GM12891 (cell line): Measurements from ENCODE around the gene SIRPA.

Experiments
- POLR2A ChIP-seq: IDR thresholded peaks from 2 replicates; pipeline ENCODE4 v1.6.1; 2011; ENCODE audit warnings: low read depth, low read length, control low read depth
- POLR2AphosphoS5 ChIP-seq: IDR thresholded peaks from 2 replicates; pipeline ENCODE4 v1.6.1; 2011; ENCODE audit warnings: low read depth, low read length, control low read depth
- SPI1 ChIP-seq: IDR thresholded peaks from 2 replicates; pipeline ENCODE4 v1.6.1; 2011; ENCODE audit warnings: low read depth, low read length, control low read depth

DNA sequence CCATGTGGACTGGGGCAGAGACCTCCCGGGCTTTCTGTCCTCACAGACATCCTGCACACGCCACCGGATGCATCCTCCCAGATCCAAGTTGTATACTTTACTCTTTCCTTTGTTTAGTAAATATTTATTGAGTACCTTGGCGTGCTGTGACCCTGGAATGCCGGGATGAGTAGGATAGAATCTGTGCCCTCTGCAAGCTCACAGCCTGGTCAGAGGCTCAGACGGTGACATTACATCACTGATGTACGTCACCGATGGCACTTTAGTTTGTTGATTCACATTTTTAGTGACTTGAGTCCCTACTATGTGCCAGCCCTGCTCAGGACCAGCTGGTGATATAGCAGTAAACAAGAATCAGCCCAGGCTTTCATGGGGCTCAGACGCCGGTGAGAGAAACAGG, 32.9 kb downstream of the SIRPA start:
- TF ChIP-seq POLR2A (no peak), POLR2AphosphoS5 (no peak), SPI1 (no peak)
